GM19043 (cell line): Measurements from ENCODE around the gene SIRT5.

Source experiments
- ATAC-seq: cut with Tn5 transposase; IDR thresholded peaks from one replicate; pipeline ENCODE4 v1.9.1; 2021; ENCODE audit warnings: low read depth; ENCODE audit not compliant: unreplicated experiment

The SIRT5 gene

DNA sequence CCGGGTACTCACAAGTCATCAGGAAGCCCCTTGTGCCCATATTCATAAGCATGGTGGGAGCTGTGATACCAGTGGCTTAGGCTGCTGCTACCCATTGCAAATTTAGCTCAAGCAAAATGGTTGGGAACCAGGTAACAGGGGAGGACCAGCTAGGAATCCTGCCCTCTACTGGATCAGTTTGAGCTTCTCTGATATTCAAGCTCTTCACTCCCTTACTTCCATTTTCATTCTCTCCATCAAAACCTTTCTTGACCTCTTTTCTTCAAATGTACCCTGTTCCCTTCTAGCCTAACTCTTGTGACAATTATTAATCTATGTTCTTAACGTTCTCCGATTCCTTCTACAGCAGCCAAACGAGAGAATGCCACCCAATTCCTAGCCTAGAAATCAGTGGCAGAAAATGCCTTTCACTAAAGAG lies 50.5 kb downstream of the SIRT5 start:
- ATAC-seq, result no peak

- ATAC-seq, result no peak
Measured at GRCh38 chr6:13629459-13630116, 55.2 kb downstream of the SIRT5 start.

DNA sequence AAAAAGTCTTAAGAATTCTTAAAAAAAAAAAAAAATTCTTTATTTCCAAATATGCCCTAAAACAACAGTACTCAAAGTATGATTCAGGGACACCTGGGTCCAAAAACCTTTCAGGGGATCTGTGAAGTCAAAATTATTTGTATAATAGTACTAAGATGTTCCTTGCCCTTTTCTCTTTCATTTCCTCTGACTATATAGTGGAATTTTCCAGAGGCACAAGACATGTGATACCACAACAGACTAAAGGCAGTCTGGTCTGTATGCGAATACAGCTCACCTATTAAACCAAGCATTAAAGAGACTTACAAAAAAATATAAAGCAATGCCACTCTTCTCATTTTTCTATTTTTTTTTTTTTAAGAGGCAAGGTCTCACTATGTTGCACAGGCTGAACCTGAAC lies 56.1 kb downstream of the SIRT5 start:
- ATAC-seq, result no peak

GRCh38 chr6:13633343-13633742 lies 58.9 kb downstream of the SIRT5 start:
- ATAC-seq, result no peak

DNA sequence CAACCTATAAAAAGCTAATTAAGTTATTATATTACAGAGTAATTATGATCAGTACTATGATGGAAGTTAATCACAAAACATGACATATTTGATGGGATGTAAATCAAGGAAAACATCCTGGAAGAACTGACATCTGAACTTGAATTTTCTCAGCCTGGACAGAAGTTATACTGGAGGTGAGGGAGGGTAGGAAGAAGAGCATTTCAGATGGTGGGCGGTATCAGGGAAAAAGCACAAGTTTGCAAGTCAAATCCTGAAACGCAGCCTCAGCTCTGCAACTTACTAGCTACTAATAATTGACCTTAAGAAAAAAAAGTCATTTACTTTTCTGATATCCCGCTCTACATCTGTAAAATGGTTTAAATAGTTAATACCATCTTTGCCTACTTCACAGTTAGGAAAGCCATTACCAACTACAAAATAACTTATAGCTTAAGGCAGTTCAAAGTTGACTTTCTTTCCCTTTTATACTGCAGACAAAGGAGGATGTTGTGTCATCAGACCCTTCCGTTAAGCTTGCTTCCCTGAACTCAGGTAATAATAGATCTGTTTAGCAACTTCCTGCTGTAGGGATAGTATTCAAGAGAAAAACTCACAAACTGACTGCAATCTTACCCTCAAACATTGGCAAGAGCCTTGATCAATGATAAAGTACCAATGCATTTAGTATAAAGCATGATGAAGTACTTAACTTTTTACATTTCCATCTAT lies 61.7 kb downstream of the SIRT5 start:
- no peak for ATAC-seq

DNA sequence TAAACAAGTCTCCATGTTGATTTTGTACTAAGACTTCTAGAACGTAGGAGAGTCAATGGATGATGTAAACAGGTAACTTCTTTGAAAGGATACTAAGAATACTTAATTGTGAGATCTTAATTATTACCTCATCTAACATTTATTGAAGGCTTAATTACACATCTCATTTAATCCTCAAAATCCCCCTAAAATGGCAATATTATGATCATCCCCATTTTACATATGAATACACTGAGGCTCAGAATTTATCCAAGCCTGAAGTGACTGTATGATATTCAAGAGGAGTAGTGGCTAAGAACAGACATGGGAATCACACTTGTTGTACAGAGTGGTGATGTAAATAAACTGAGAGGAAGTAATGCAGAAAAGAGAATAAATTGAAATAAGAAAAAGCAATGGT lies 63.6 kb downstream of the SIRT5 start:
- no peak for ATAC-seq

DNA sequence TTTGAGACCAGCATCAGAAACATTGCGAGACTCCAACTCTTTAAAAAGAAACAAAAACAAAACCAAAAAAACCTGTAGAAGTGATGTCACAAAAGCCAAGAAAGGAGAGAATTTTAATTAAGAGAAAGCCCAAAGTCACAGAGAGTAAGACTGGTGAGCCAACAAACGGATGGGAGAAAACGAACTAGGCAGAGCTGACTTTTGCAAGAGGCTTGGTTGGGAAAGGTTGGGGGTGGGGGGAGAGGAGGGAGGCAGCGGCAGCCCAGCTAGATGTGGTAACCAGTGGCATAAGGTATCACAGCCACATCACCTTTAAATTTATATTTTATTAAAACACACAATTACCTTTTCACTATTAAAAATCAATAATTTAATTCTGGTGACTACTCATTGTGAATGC lies 64.2 kb downstream of the SIRT5 start:
- ATAC-seq, result no peak

- no peak for ATAC-seq
Measured at GRCh38 chr6:13641315-13641714, 66.9 kb downstream of the SIRT5 start.

GRCh38 chr6:13643125-13643524 lies 68.7 kb downstream of the SIRT5 start:
- no peak for ATAC-seq

GRCh38 chr6:13648850-13649249 lies 74.4 kb downstream of the SIRT5 start:
- no peak for ATAC-seq

- ATAC-seq, result no peak
Measured at GRCh38 chr6:13649393-13649792, 75.0 kb downstream of the SIRT5 start.

DNA sequence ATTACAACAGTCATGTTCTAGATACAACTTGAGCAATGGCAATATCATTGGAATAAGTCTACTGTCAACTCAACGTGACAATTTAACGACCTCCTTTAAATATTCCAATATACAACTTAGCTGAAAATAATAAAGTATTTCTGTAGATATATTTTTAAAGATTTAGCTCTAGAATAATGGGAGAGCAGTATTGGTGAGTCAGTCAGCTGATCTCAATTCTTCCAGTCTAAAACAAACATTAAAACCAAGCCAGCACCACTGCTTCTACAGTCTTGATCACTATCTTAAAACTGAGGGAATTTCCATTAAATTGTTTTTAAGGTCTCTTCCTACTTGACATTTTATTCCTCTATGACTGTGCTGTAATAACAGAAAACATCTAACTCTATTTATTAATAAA lies 78.9 kb downstream of the SIRT5 start:
- ATAC-seq, result no peak

- ATAC-seq, result no peak
Measured at GRCh38 chr6:13654496-13654895, 80.1 kb downstream of the SIRT5 start.

DNA sequence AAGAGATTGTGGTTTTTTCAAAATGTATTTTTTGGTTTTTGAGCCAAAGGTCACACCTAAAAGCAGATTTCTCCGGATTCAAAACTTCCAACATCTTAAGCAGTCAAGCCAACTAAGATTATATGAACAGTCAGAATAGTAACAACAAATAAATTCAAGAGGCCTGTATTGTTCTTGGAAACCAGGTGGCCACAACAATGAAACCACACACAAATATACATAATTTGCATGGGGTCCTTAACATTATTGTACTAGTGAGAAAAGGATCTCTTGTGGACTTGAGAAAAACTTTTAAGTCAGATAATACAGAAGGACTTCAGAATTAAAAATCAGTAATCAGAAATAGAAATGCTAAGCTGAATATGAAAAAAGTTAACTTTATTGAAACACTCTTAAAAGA lies 81.3 kb downstream of the SIRT5 start:
- ATAC-seq, result no peak

DNA sequence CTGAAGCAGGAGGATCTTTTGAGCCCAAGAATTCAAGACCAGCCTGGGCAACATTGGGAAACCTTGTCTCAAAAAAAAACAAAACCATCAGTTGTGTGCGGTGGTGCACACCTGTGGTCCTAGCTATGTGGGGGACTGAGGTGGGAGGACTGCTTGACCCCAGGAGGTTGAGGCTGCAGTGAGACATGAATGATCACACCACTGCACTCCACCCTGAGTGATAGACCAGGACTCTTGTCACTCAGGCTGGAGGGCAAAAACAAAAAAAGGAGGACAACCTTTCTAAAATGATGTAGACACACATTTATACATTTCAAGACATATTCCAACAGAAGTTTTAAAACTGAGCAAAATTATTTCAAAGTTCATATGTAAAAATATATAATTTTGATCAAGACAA lies 85.9 kb downstream of the SIRT5 start:
- ATAC-seq, result no peak

DNA sequence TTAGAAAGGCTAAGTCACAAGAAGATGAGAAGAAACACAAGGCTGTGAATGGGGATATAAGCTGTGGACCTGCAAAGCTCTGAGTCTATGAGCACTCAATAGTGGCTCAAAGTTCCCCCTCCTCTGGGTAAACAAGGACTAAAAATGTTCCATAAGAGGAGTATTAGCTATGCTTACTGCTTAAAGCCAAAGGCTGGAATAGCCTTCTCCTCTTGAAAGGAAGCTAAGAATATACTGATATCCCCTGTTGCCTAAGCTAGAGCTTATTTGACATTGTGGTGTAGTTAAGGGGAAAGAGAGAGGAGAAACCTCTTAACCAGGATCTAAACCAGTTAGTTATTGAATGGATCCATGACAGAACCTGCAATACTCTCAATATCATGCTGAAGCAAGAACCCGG lies 86.5 kb downstream of the SIRT5 start:
- no peak for ATAC-seq

DNA sequence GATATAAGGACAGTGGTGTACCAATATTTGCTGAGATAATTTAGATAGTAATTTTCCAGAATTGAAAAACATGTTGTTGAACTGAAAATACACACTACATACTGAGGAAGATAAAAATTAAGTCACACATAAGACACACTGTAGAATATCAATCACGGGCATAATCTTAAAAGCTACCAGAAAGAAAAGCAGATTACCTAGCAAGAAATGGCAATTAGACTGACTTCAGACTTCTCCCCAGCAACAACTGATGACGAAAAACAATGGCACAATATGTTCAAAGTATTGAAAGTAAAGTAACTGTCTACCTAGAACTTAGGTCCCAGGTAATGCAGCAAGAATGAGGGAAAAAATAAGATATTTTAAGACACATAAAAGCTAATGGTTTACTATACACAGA lies 87.2 kb downstream of the SIRT5 start:
- ATAC-seq, result no peak

DNA sequence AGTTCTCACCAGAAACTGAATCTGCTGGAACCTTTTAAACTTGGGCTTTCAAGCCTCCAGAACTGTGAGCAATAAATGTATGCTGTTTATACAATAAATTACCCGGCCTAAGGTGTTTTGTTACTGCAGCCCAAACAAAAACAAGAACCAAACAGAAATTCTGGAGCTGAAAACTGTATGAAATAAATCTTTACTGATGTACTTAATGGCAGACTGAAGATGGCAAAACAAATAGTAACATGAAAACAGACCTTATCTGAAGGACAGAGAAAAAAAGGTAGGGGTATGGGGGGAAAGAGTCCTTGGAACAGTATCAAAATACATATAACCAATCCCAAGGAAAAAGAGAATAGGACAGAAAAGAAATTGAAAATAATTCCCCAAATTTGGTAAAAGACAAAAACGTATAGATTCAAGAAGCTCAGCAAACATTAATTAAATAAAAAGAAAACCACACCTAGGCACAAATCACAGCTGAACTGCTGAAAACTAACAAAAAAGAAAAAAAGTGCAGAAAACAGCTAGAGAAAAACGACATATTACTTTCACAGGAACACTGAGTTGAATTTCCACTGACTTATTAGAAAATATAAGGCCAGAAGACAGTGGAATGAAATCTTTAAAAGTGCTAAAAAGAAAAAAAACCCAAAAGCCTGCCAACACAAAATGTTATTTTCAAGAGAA lies 88.4 kb downstream of the SIRT5 start:
- no peak for ATAC-seq

GRCh38 chr6:13663986-13664385 lies 89.6 kb downstream of the SIRT5 start:
- ATAC-seq, result no peak
